Measurements from ENCODE around the gene KCNT1.

KCNT1 gene

GRCh38 chr9:135729480-135729879, 27.5 kb downstream of the KCNT1 start:
- TF ChIP-seq, protein P1, sequence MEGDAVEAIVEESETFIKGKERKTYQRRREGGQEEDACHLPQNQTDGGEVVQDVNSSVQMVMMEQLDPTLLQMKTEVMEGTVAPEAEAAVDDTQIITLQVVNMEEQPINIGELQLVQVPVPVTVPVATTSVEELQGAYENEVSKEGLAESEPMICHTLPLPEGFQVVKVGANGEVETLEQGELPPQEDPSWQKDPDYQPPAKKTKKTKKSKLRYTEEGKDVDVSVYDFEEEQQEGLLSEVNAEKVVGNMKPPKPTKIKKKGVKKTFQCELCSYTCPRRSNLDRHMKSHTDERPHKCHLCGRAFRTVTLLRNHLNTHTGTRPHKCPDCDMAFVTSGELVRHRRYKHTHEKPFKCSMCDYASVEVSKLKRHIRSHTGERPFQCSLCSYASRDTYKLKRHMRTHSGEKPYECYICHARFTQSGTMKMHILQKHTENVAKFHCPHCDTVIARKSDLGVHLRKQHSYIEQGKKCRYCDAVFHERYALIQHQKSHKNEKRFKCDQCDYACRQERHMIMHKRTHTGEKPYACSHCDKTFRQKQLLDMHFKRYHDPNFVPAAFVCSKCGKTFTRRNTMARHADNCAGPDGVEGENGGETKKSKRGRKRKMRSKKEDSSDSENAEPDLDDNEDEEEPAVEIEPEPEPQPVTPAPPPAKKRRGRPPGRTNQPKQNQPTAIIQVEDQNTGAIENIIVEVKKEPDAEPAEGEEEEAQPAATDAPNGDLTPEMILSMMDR (conservative IDR thresholded peaks at IDR 0.05; ENCODE audit: low read depth, low read length) = no peak
- H3K4me3 ChIP-seq (ENCODE audit: low read depth, low read length) = no peak overlapping the region
- no peak for DNase-seq (ENCODE audit: low read depth)

- DNase-seq (ENCODE audit: low read depth) = no peak
- TF ChIP-seq, protein P1 (conservative IDR thresholded peaks at IDR 0.05; ENCODE audit: low read depth, low read length) = no peak
- no peak overlapping the region for H3K4me3 ChIP-seq (ENCODE audit: low read depth, low read length)
These were observed 29.5 kb downstream of the KCNT1 start for GRCh38 chr9:135731454-135731853.

DNA sequence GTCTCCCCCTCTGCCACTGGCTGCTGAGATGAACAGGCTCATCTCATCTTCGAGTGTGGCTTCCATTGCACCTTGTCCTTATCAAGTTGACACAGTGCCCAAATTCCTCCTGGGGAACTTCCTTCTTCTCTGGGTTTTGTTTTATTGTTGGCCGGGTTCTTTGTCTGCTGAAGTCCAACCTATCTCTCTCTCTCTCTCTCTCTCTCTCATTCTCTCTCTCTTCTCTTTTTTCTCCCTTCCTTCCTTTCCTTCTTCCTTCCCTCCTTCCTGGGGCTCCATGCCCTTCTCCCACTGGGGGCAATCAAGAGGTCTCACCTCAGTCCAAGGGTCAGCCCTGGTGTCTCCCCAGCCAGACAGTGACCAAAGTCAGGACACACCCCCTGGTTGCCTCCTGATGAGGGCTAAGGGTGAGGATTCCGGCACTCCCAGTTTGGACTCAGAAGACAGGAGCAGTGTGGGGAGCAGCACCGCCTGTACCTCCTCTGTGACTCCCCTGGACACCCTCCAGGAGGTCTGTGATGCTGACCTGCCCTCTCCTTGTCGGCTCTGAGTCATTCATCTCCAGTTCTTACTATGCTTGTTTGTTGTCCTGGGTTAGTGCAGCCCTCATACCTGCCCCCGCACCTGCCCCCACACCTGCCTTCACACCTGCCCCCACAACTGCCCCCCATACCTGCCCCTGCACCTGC, 30.7 kb downstream of the KCNT1 start:
- no peak overlapping the region for H3K4me3 ChIP-seq (ENCODE audit: low read depth, low read length)
- DNase-seq (ENCODE audit: low read depth) = no peak
- TF ChIP-seq, protein P1 (conservative IDR thresholded peaks at IDR 0.05; ENCODE audit: low read depth, low read length) = no peak

- DNase-seq (ENCODE audit: low read depth) = no peak
- no peak overlapping the region for H3K4me3 ChIP-seq (ENCODE audit: low read depth, low read length)
- TF ChIP-seq, protein P1 (conservative IDR thresholded peaks at IDR 0.05; ENCODE audit: low read depth, low read length) = no peak
These were observed 32.7 kb downstream of the KCNT1 start for GRCh38 chr9:135734616-135735144.

- no peak overlapping the region for H3K4me3 ChIP-seq (ENCODE audit: low read depth, low read length)
- DNase-seq (ENCODE audit: low read depth) = no peak
- TF ChIP-seq, protein P1 (conservative IDR thresholded peaks at IDR 0.05; ENCODE audit: low read depth, low read length) = no peak
These were observed 34.4 kb downstream of the KCNT1 start for GRCh38 chr9:135736272-135736978.

- no peak for DNase-seq (ENCODE audit: low read depth)
- TF ChIP-seq, protein P1 (conservative IDR thresholded peaks at IDR 0.05; ENCODE audit: low read depth, low read length) = no peak
- H3K4me3 ChIP-seq (ENCODE audit: low read depth, low read length) = no peak overlapping the region
These were observed 35.2 kb downstream of the KCNT1 start for GRCh38 chr9:135736979-135737839.

All from choroid plexus epithelial cell (primary cell).